ENCODE measurements around the gene FAM32A.

The FAM32A gene

GRCh38 chr19:16203256-16204004, 18.2 kb downstream of the FAM32A start:
- FAIRE-seq, result no peak

- FAIRE-seq, result no peak
These were observed 18.7 kb downstream of the FAM32A start for GRCh38 chr19:16204005-16204294.

- no peak for FAIRE-seq
These were observed 20.2 kb downstream of the FAM32A start for GRCh38 chr19:16205205-16206045.

- FAIRE-seq, result no peak
These were observed 20.9 kb downstream of the FAM32A start for GRCh38 chr19:16206046-16206605.

- FAIRE-seq, result no peak
These were observed 21.4 kb downstream of the FAM32A start for GRCh38 chr19:16206637-16207036.

GRCh38 chr19:16207063-16207462, 21.9 kb downstream of the FAM32A start:
- FAIRE-seq, result no peak

GRCh38 chr19:16207490-16208025, 22.3 kb downstream of the FAM32A start:
- no peak for FAIRE-seq

GRCh38 chr19:16208064-16208759, 23.0 kb downstream of the FAM32A start:
- FAIRE-seq, result no peak

- no peak for FAIRE-seq
These were observed 23.8 kb downstream of the FAM32A start for GRCh38 chr19:16208847-16209665.

GRCh38 chr19:16210168-16210567, 25.0 kb downstream of the FAM32A start:
- no peak for FAIRE-seq

GRCh38 chr19:16213076-16213475, 27.9 kb downstream of the FAM32A start:
- FAIRE-seq, result no peak

GRCh38 chr19:16216744-16217670, 31.8 kb downstream of the FAM32A start:
- FAIRE-seq, result no peak

GRCh38 chr19:16217716-16218451, 32.7 kb downstream of the FAM32A start:
- no peak for FAIRE-seq

GRCh38 chr19:16218851-16219250, 33.6 kb downstream of the FAM32A start:
- no peak for FAIRE-seq

GRCh38 chr19:16222806-16223205, 37.6 kb downstream of the FAM32A start:
- FAIRE-seq, result no peak

GRCh38 chr19:16223746-16224145, 38.5 kb downstream of the FAM32A start:
- no peak for FAIRE-seq

- FAIRE-seq, result no peak
These were observed 39.3 kb downstream of the FAM32A start for GRCh38 chr19:16224293-16225045.

GRCh38 chr19:16225279-16226183, 40.3 kb downstream of the FAM32A start:
- no peak for FAIRE-seq
